ENCODE data around the gene TUBE1.
"Not testable (repeated sequence)": the region's sequence is repeated elsewhere in the genome, so short reads cannot be mapped to it uniquely, and the experiment has no call there.

The TUBE1 gene, protein sequence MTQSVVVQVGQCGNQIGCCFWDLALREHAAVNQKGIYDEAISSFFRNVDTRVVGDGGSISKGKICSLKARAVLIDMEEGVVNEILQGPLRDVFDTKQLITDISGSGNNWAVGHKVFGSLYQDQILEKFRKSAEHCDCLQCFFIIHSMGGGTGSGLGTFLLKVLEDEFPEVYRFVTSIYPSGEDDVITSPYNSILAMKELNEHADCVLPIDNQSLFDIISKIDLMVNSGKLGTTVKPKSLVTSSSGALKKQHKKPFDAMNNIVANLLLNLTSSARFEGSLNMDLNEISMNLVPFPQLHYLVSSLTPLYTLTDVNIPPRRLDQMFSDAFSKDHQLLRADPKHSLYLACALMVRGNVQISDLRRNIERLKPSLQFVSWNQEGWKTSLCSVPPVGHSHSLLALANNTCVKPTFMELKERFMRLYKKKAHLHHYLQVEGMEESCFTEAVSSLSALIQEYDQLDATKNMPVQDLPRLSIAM

DNA sequence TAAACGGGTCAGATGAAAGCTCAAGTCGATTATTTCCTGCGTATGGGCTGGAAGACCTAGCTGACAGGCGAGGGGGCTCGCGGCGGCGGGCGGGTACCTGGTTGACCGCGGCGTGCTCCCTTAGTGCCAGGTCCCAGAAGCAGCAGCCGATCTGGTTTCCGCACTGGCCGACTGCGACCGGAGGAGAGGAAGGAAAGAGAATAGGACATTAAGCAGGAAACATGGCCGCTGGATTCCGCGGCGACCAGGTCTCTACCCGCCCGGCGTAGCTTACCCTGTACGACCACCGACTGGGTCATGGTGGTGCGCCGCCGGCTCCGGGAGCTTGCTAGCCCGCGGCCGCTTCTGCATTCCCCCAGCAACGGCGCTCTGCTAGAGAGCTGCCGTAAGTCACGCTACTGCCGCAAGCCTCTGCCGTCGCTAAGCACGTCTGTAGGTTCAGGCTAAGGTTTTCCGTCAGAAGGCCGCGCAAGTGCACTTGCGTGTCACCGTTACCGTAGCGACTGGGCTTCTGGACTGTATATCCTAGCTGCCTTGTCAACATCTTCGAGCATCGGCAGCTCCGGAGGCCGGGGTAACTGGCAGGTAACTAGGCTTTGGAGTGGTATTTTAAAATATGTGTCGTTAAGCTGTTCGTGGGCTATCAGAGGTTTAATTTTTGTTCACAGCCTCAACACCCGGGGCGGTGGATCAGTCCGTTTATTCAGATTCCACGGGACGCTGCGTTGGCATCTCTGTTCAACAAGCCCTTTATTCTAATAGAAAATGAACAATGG, at the start of gene TUBE1, which contains the start of gene FAM229B:
Gene TUBE1, minus strand, starts transcription at position 347 of the 776 bp plus-strand sequence. Its CDS starts 48 bp downstream, at position 299.
Gene FAM229B, plus strand, starts transcription at position 456 of the 776 bp plus-strand sequence. CDS start 11,693 bp downstream, outside the sequence.
- TF ChIP-seq POLR2A (IDR thresholded peaks at IDR 0.05; ENCODE audit: low read length) (peak; percentile 90), GATA1 (IDR thresholded peaks at IDR 0.05; ENCODE audit: low read depth, low read length) (no peak)
- peak; percentile 96 to 98 for DNase-seq

DNA sequence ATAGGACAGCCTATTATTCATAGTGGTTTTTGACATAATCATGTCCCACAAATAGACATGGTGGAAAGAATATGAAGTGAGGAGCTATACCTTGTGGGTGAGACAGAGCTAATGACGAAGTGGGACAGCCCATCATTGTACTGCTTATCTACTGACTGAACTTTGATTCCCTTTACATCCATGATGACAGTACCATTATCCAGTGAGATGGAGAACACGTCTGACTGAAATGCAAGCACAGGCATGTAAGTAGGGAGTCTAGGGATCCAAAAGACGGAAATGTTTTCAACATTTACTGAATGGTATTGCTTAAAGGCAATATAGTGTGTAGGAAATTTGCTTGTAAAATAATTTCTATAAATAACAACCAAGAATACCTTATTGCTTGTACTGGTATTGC, 43.6 kb upstream of the TUBE1 start:
- no peak for DNase-seq
- TF ChIP-seq POLR2A (IDR thresholded peaks at IDR 0.05; ENCODE audit: low read length) (no peak), GATA1 (IDR thresholded peaks at IDR 0.05; ENCODE audit: low read depth, low read length) (no peak)

GRCh38 chr6:112128208-112128607, 40.9 kb upstream of the TUBE1 start:
- no peak for DNase-seq
- TF ChIP-seq POLR2A (IDR thresholded peaks at IDR 0.05; ENCODE audit: low read length) (no peak), GATA1 (IDR thresholded peaks at IDR 0.05; ENCODE audit: low read depth, low read length) (no peak)

GRCh38 chr6:112123982-112124381, 36.7 kb upstream of the TUBE1 start:
- no peak for DNase-seq
- no peak for TF ChIP-seq GATA1 (IDR thresholded peaks at IDR 0.05; ENCODE audit: low read depth, low read length)
- no peak for TF ChIP-seq POLR2A (IDR thresholded peaks at IDR 0.05; ENCODE audit: low read length)

DNA sequence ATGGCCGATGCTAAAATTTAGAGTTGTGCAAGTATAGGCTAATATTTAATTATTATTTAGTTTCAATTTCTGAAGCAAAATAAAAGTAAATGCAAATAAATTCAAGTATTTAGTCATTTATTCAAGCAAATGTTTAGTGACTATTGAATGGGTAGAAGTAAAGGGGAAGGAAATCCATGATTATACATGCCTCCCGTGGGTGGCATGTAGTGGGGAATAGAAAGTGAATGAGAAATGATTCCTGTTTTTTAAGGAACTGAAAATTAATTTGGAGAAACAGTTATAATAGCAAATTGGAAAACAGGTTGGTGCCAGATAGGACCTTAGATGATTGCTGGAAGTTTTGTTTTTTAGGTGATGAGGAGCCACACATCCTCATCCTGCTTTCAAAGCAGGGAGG, 35.5 kb upstream of the TUBE1 start:
- no peak for TF ChIP-seq GATA1 (IDR thresholded peaks at IDR 0.05; ENCODE audit: low read depth, low read length)
- no peak for TF ChIP-seq POLR2A (IDR thresholded peaks at IDR 0.05; ENCODE audit: low read length)
- DNase-seq: no peak

GRCh38 chr6:112118034-112118433, 30.8 kb upstream of the TUBE1 start:
- no peak for DNase-seq
- no peak for TF ChIP-seq POLR2A (IDR thresholded peaks at IDR 0.05; ENCODE audit: low read length)
- no peak for TF ChIP-seq GATA1 (IDR thresholded peaks at IDR 0.05; ENCODE audit: low read depth, low read length)

DNA sequence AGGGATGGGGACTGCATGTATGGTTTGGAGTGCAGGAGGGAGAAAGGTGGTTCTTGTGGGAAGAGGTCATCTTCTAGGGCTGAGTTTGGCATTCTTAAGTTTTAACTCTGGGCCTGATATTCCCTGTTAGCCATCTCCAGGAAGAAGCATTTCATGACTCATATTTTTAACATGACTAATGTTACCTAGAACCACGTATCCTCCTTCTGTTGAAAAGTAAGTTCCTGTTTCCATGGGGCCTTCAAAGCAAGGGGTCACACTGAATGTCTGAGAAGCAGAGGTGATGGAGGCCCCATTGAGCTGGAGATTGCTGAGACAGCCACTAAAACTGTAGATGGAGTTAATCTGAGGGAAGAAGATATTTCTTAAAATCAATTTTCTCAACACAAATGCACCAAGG, 30.3 kb upstream of the TUBE1 start:
- no peak for DNase-seq

DNA sequence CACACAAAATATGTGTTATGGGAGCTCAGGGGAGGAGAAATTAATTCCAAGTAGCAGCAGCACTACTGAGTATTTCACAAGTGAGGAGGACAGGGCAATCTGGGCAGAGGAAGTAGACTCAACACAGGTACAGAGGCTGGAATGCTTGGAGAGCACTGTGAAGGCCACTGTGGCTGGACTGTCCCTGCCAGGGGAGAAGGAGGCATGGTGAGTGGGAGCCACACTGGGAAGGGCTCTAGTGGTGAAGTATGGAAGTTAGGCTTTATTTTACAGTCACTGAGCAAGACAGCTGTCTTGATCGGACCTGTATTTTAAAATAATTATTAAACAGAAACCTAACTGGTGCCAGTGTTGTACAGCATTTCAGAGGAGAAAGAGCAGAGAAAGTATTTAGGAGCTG, 28.9 kb upstream of the TUBE1 start:
- DNase-seq: no peak
- TF ChIP-seq GATA1 (IDR thresholded peaks at IDR 0.05; ENCODE audit: low read depth, low read length) (no peak), POLR2A (IDR thresholded peaks at IDR 0.05; ENCODE audit: low read length) (no peak)

More for the DNA sequence above, 30.3 kb upstream of the TUBE1 start:
- TF ChIP-seq POLR2A (IDR thresholded peaks at IDR 0.05; ENCODE audit: low read length) (no peak), GATA1 (IDR thresholded peaks at IDR 0.05; ENCODE audit: low read depth, low read length) (no peak)

DNA sequence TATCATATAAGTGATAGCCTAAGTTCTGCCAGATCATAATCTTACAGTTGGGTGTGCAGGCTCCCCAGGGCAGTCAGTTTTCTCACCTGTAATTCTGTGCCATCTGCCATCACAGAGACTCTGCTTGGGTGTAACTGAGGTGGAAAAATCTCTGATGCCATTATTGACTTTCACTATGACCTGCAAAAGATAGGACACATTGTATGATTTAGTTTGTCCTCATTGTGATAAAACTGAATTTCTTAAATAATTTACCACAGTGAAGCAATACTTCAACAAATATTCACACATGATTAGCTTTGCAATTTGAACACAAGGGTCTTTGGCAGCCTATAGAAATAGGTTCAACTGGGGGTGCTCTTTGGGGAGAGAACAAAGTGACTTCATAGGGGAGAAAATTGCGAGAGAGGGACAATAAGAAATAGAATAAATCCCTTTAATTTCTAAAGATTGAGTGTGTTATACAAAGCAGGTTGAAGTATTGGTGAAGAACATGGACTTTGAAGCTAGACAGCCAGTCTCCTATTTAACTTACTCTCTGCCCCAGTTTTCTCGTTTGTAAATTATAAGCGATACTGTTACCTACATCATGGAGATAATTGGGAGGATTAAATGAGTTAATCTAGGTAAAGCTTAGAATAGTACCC, 27.4 kb upstream of the TUBE1 start:
- DNase-seq: no peak
- no peak for TF ChIP-seq POLR2A (IDR thresholded peaks at IDR 0.05; ENCODE audit: low read length)
- TF ChIP-seq GATA1 (IDR thresholded peaks at IDR 0.05; ENCODE audit: low read depth, low read length): no peak

GRCh38 chr6:112113918-112114317, 26.6 kb upstream of the TUBE1 start:
- TF ChIP-seq POLR2A (IDR thresholded peaks at IDR 0.05; ENCODE audit: low read length): no peak
- TF ChIP-seq GATA1 (IDR thresholded peaks at IDR 0.05; ENCODE audit: low read depth, low read length): no peak
- DNase-seq: no peak

DNA sequence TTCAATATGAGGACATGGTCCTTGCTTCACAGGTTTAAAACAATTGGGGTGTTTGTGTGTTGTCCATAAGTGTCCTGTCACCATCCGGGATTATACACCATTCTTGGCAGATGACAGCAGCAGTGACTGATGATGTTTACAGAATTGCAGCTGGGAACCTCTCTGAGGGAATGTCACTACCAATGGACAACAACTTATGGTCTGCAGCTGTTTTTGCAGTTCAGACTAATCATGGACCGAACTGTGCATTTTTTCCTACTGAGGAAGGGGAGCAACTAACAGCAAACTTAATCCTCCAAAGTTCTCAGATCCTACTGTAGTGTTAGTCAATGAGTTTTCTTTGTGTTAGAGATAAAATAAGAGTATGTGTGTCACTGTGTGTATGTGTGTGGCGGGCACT, 26.1 kb upstream of the TUBE1 start:
- no peak for DNase-seq
- no peak for TF ChIP-seq GATA1 (IDR thresholded peaks at IDR 0.05; ENCODE audit: low read depth, low read length)
- no peak for TF ChIP-seq POLR2A (IDR thresholded peaks at IDR 0.05; ENCODE audit: low read length)

- TF ChIP-seq GATA1 (IDR thresholded peaks at IDR 0.05; ENCODE audit: low read depth, low read length): no peak
- no peak for TF ChIP-seq POLR2A (IDR thresholded peaks at IDR 0.05; ENCODE audit: low read length)
These were observed 22.0 kb upstream of the TUBE1 start for GRCh38 chr6:112109262-112109661.

GRCh38 chr6:112106562-112106961, 19.3 kb upstream of the TUBE1 start:
- no peak for DNase-seq
- TF ChIP-seq POLR2A (IDR thresholded peaks at IDR 0.05; ENCODE audit: low read length) (no peak), GATA1 (IDR thresholded peaks at IDR 0.05; ENCODE audit: low read depth, low read length) (no peak)

More at GRCh38 chr6:112109262-112109661, 22.0 kb upstream of the TUBE1 start:
- DNase-seq: no peak

GRCh38 chr6:112106026-112106425, 18.7 kb upstream of the TUBE1 start:
- DNase-seq: not testable (repeated sequence)

Data from erythroblast (primary cell).